Measurements from ENCODE around the gene CGB5.

GRCh38 chr19:49020342-49020741 is 23.3 kb upstream of the CGB5 start:
- TF ChIP-seq CTCF (IDR thresholded peaks at IDR 0.05; ENCODE audit: low read depth, low read length, poor library complexity, severe bottlenecking) (no peak), EZH2phosphoT487 (IDR thresholded peaks at IDR 0.05; ENCODE audit: borderline replicate concordance, low read length) (no peak)

All from DOHH2 (cell line).